H9 (cell line): Measurements from ENCODE around the gene SPAM1. TPM values are rescaled to one million over a fixed set of nuclear protein-coding genes. Genes with fewer than 3 reads are reported as not detected.

Source experiments
- DNase-seq: peaks from one replicate; pipeline ENCODE4 v3.0.0-alpha.2; 2017
- H2AFZ ChIP-seq: one replicate; pipeline ENCODE4 v1.6.1; 2013; ENCODE audit warnings: mild to moderate bottlenecking, low read length, control low read depth, moderate library complexity
- H2AK5ac ChIP-seq: 2 replicates; pipeline ENCODE4 v1.6.1; 2013; ENCODE audit warnings: low read length, control low read depth, mixed read lengths; ENCODE audit not compliant: insufficient read length
- H2BK120ac ChIP-seq: one replicate; pipeline ENCODE4 v1.6.1; 2013; ENCODE audit warnings: low read depth, mild to moderate bottlenecking, low read length, control low read depth, inconsistent platforms; ENCODE audit not compliant: poor library complexity, severe bottlenecking
- H2BK12ac ChIP-seq: 2 replicates; pipeline ENCODE4 v1.6.1; 2013; ENCODE audit warnings: low read length, control low read depth, mixed read lengths, low read depth; ENCODE audit not compliant: insufficient read length
- H2BK15ac ChIP-seq: 2 replicates; pipeline ENCODE4 v1.6.1; 2013; ENCODE audit warnings: low read depth, low read length, control low read depth
- H2BK20ac ChIP-seq: one replicate; pipeline ENCODE4 v1.6.1; 2013; ENCODE audit warnings: low read depth, mild to moderate bottlenecking, low read length, control low read depth, inconsistent platforms; ENCODE audit not compliant: poor library complexity, severe bottlenecking
- H2BK5ac ChIP-seq: 2 replicates; pipeline ENCODE4 v1.6.1; 2013; ENCODE audit warnings: low read length, control low read depth, mixed read lengths; ENCODE audit not compliant: insufficient read length
- H3K14ac ChIP-seq: 2 replicates; pipeline ENCODE4 v1.6.1; 2013; ENCODE audit warnings: low read length, control low read depth; ENCODE audit not compliant: insufficient read depth
- H3K18ac ChIP-seq: 2 replicates; pipeline ENCODE4 v1.6.1; 2013; ENCODE audit warnings: low read depth, mild to moderate bottlenecking, mixed read lengths, low read length, control low read depth; ENCODE audit not compliant: insufficient read length
- H3K23ac ChIP-seq: 2 replicates; pipeline ENCODE4 v1.6.1; 2013; ENCODE audit warnings: low read length, control low read depth, mixed read lengths, low read depth; ENCODE audit not compliant: insufficient read length
- H3K23me2 ChIP-seq: 2 replicates; pipeline ENCODE4 v1.6.1; 2013; ENCODE audit warnings: low read depth, mild to moderate bottlenecking, mixed read lengths, low read length, control low read depth; ENCODE audit not compliant: insufficient read length, poor library complexity, severe bottlenecking
- H3K27ac ChIP-seq: 2 replicates; pipeline ENCODE4 v1.5.1; 2013; ENCODE audit warnings: low read length, control low read depth, mixed read lengths, low read depth; ENCODE audit not compliant: insufficient read length
- H3K27me3 ChIP-seq: 2 replicates; pipeline ENCODE4 v1.6.1; 2013; ENCODE audit warnings: low read length, control low read depth, inconsistent platforms; ENCODE audit not compliant: insufficient read depth
- H3K4ac ChIP-seq: 2 replicates; pipeline ENCODE4 v1.6.1; 2013; ENCODE audit warnings: low read depth, mild to moderate bottlenecking, control low read depth, inconsistent platforms, low read length, moderate library complexity
- H3K4me1 ChIP-seq: 2 replicates; pipeline ENCODE4 v1.6.1; 2013; ENCODE audit warnings: low read length, control low read depth, inconsistent platforms; ENCODE audit not compliant: insufficient read depth
- H3K4me2 ChIP-seq: 2 replicates; pipeline ENCODE4 v1.6.1; 2013; ENCODE audit warnings: low read length, control low read depth, mixed read lengths; ENCODE audit not compliant: insufficient read length, insufficient read depth
- H3K56ac ChIP-seq: 2 replicates; pipeline ENCODE4 v1.6.1; 2013; ENCODE audit warnings: low read depth, mild to moderate bottlenecking, mixed read lengths, low read length, control low read depth; ENCODE audit not compliant: insufficient read length
- H3K79me1 ChIP-seq: 2 replicates; pipeline ENCODE4 v1.6.1; 2013; ENCODE audit warnings: low read depth, mild to moderate bottlenecking, moderate library complexity, low read length, control low read depth, inconsistent platforms; ENCODE audit not compliant: insufficient read depth, poor library complexity, severe bottlenecking
- H3K79me2 ChIP-seq: 2 replicates; pipeline ENCODE4 v1.6.1; 2013; ENCODE audit warnings: low read length, control low read depth, inconsistent platforms; ENCODE audit not compliant: insufficient read depth
- H3K9ac ChIP-seq: 2 replicates; pipeline ENCODE4 v1.6.1; 2013; ENCODE audit warnings: low read length, control low read depth, mixed read lengths; ENCODE audit not compliant: insufficient read length; ENCODE audit errors: extremely low read depth
- H3K9me3 ChIP-seq: one replicate; pipeline ENCODE4 v1.6.1; 2013; ENCODE audit warnings: low read depth, low read length, inconsistent platforms; ENCODE audit not compliant: control insufficient read depth
- H3T11ph ChIP-seq: one replicate; pipeline ENCODE4 v1.6.1; 2013; ENCODE audit warnings: mild to moderate bottlenecking, low read length, control low read depth, inconsistent platforms
- H4K20me1 ChIP-seq: one replicate; pipeline ENCODE4 v1.6.1; 2013; ENCODE audit not compliant: control insufficient read depth, insufficient read length, insufficient read depth
- H4K5ac ChIP-seq: 2 replicates; pipeline ENCODE4 v1.6.1; 2013; ENCODE audit warnings: low read depth, mild to moderate bottlenecking, mixed read lengths, low read length, control low read depth; ENCODE audit not compliant: insufficient read length
- H4K8ac ChIP-seq: replicated peaks from 2 replicates; pipeline ENCODE4 v1.6.1; 2013; ENCODE audit warnings: low read length, control low read depth, mixed read lengths, low read depth; ENCODE audit not compliant: insufficient read length
- H4K91ac ChIP-seq: 2 replicates; pipeline ENCODE4 v1.6.1; 2013; ENCODE audit warnings: low read depth, mild to moderate bottlenecking, moderate library complexity, mixed read lengths, low read length, control low read depth; ENCODE audit not compliant: insufficient read length
- H3K27ac Mint-ChIP-seq, 3 experiments: 2 replicates in 2 of 3; 3 replicates in 1 of 3; pipeline ENCODE4 v1.8.0; 2020 to 2021; ENCODE audit warnings: mixed read lengths in 3 of 3, mild to moderate bottlenecking in 1 of 3, moderate library complexity in 1 of 3
- H3K27me3 Mint-ChIP-seq: 2 replicates; pipeline ENCODE4 v1.8.0; 2021; ENCODE audit warnings: low read depth, mild to moderate bottlenecking, moderate library complexity, mixed read lengths
- H3K36me3 Mint-ChIP-seq, 3 experiments: 2 replicates in 2 of 3; 3 replicates in 1 of 3; pipeline ENCODE4 v1.8.0; 2020 to 2021; ENCODE audit warnings: low read depth in 3 of 3, mixed read lengths in 3 of 3; ENCODE audit not compliant: insufficient read depth in 1 of 3
- H3K4me1 Mint-ChIP-seq, 2 experiments: 2 replicates each; pipeline ENCODE4 v1.8.0; 2020; ENCODE audit warnings: mixed read lengths in 2 of 2
- H3K4me3 Mint-ChIP-seq, 2 experiments: 2 replicates in 1 of 2; 3 replicates in 1 of 2; pipeline ENCODE4 v1.8.0; 2020 to 2021; ENCODE audit warnings: mild to moderate bottlenecking in 2 of 2, mixed read lengths in 2 of 2, moderate library complexity in 1 of 2
- H3K9me3 Mint-ChIP-seq, 2 experiments: 2 replicates in 1 of 2; 3 replicates in 1 of 2; pipeline ENCODE4 v1.8.0; 2020; ENCODE audit warnings: mild to moderate bottlenecking in 2 of 2, mixed read lengths in 2 of 2, moderate library complexity in 1 of 2
- total RNA-seq: library from RNA; stranded (reverse); gene quantifications from 2 replicates; pipeline ENCODE4 v1.2.1, GENCODE V29; 2021
- TF ChIP-seq, protein P1 (sequence below): fragments of 200-600 bp; sonication (generic); conservative IDR thresholded peaks from 3 replicates; pipeline ENCODE4 v1.8.0; 2021; ENCODE audit warnings: antibody characterized with exemption, mild to moderate bottlenecking

SPAM1 gene
- total RNA-seq, 1 experiment from 2014 or later = not detected

DNA sequence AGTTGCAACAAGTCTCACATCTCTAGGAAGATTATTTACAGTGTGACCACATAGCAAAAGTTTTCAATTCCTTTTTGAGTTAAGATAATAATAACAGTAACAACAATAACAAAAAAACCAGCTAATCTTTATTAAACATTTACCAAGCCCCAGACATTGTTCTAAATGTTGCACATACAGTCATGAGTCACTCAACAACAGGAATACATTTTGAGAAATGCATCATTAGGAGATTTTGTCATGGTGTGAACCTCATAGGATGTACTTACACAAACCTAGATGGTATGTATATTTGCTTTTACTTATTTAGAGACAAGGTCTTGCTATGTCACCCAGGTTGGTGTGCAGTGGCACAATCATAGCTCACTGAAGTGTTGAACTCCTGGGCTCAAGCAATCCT is 52.0 kb downstream of the SPAM1 start:
- Histone ChIP-seq H3K9me3 (no peaks in the 10 kb centered on the region), H2BK5ac (no peak overlapping the region), H3K4me1 (0 out of 2 replicates have a peak, but pooled peaks cover 5% of the 10 kb centered on the region), H2BK12ac (no peak overlapping the region), H3K4ac (no peak overlapping the region), H3K9ac (no peak overlapping the region), H3K27me3 (no peaks in the 10 kb centered on the region; the same call in 1 of the 2 replicates), H3K56ac (no peak overlapping the region), H3K79me2 (no peaks in the 10 kb centered on the region), H3K14ac (no peak overlapping the region), H2BK20ac (no peak overlapping the region), H3K23ac (no peak overlapping the region), H4K91ac (no peak overlapping the region), H2BK120ac (no peak overlapping the region), H3K4me2 (no peak overlapping the region), H4K20me1 (no peaks in the 10 kb centered on the region), H4K8ac (no peak overlapping the region), H3K18ac (no peak overlapping the region), H2AFZ (no peak overlapping the region), H3T11ph (no peak overlapping the region), H2BK15ac (no peak overlapping the region), H3K27ac (no peak overlapping the region), H3K23me2 (no peaks in the 10 kb centered on the region), H3K79me1 (no peaks in the 10 kb centered on the region), H4K5ac (no peak overlapping the region), H2AK5ac (no peak overlapping the region)
- DNase-seq = no peak
- Mint-ChIP-seq H3K27me3 (no peaks in the 10 kb centered on the region; the same call in 1 of the 2 replicates), H3K9me3 (peaks cover 1 to 5% of the 10 kb centered on the region in 2 experiments; a peak in 4 of 5 replicates), H3K4me3 (no peak overlapping the region), H3K27ac (no peak overlapping the region), H3K4me1 (peaks cover 12 to 17% of the 10 kb centered on the region in 2 experiments), H3K36me3 (peaks cover under 1 to 2% (median 1%) of the 10 kb centered on the region in 3 experiments; a peak in 3 of 7 replicates)
- TF ChIP-seq, protein P1, sequence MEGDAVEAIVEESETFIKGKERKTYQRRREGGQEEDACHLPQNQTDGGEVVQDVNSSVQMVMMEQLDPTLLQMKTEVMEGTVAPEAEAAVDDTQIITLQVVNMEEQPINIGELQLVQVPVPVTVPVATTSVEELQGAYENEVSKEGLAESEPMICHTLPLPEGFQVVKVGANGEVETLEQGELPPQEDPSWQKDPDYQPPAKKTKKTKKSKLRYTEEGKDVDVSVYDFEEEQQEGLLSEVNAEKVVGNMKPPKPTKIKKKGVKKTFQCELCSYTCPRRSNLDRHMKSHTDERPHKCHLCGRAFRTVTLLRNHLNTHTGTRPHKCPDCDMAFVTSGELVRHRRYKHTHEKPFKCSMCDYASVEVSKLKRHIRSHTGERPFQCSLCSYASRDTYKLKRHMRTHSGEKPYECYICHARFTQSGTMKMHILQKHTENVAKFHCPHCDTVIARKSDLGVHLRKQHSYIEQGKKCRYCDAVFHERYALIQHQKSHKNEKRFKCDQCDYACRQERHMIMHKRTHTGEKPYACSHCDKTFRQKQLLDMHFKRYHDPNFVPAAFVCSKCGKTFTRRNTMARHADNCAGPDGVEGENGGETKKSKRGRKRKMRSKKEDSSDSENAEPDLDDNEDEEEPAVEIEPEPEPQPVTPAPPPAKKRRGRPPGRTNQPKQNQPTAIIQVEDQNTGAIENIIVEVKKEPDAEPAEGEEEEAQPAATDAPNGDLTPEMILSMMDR = no peak
